Measurements from ENCODE around the gene TMEM132D.

- TF ChIP-seq ZNF169 (tag by site-specific recombination; IDR thresholded peaks at IDR 0.05), result no peak
- TF ChIP-seq, protein P1, sequence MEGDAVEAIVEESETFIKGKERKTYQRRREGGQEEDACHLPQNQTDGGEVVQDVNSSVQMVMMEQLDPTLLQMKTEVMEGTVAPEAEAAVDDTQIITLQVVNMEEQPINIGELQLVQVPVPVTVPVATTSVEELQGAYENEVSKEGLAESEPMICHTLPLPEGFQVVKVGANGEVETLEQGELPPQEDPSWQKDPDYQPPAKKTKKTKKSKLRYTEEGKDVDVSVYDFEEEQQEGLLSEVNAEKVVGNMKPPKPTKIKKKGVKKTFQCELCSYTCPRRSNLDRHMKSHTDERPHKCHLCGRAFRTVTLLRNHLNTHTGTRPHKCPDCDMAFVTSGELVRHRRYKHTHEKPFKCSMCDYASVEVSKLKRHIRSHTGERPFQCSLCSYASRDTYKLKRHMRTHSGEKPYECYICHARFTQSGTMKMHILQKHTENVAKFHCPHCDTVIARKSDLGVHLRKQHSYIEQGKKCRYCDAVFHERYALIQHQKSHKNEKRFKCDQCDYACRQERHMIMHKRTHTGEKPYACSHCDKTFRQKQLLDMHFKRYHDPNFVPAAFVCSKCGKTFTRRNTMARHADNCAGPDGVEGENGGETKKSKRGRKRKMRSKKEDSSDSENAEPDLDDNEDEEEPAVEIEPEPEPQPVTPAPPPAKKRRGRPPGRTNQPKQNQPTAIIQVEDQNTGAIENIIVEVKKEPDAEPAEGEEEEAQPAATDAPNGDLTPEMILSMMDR (tag by site-specific recombination; IDR thresholded peaks at IDR 0.05), result no peak
- TF ChIP-seq ZNF791 (tag by site-specific recombination; IDR thresholded peaks at IDR 0.05), result no peak
- TF ChIP-seq, protein P2, sequence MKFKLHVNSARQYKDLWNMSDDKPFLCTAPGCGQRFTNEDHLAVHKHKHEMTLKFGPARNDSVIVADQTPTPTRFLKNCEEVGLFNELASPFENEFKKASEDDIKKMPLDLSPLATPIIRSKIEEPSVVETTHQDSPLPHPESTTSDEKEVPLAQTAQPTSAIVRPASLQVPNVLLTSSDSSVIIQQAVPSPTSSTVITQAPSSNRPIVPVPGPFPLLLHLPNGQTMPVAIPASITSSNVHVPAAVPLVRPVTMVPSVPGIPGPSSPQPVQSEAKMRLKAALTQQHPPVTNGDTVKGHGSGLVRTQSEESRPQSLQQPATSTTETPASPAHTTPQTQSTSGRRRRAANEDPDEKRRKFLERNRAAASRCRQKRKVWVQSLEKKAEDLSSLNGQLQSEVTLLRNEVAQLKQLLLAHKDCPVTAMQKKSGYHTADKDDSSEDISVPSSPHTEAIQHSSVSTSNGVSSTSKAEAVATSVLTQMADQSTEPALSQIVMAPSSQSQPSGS (tag by site-specific recombination; IDR thresholded peaks at IDR 0.05; ENCODE audit: low read depth), result no peak
Measured at GRCh38 chr12:129949651-129950050, 45.8 kb upstream of the TMEM132D start.

Measured in HEK293 (cell line).